ENCODE results near the gene MAPKAP1. TPM values are rescaled to one million over a fixed set of nuclear protein-coding genes. Genes with fewer than 3 reads are reported as not detected.
A peak's percentile ranks its signal among the peaks of the same experiment; 100 is the strongest.

Gene MAPKAP1
- total RNA-seq, 1 experiment from 2014 or later = 148 TPM

DNA sequence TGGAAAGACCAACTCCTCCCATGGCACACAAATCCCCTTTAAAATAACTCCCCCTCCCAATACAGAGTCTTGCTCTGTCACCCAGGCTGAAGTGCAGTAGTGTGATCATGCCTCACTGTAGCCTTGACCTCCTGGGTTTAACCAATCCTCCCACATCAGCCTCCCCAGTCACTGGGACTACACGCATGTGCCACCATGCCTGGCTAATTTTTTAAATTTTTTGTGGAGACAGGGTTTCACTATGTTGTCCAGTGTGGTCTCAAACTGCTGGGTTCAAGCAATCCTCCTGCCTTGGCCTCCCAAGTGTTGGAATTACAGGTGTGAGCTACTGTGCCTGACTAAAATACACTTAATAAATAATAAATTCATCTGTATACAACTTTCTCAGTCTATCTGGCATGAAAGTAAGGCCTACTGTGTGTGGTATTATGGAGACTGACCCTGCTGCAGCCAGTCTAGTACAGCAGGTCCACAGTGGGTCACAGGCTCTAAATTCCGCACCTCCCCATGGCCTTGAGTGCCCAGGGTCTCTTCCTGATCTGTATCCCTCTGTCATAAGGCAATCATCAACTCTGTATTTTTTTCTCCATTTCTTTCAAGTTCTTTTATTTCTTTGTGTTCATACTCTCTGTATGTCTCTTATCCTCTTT lies 169.4 kb downstream of the MAPKAP1 start:
- no peak for DNase-seq (ENCODE audit: low read depth)

DNA sequence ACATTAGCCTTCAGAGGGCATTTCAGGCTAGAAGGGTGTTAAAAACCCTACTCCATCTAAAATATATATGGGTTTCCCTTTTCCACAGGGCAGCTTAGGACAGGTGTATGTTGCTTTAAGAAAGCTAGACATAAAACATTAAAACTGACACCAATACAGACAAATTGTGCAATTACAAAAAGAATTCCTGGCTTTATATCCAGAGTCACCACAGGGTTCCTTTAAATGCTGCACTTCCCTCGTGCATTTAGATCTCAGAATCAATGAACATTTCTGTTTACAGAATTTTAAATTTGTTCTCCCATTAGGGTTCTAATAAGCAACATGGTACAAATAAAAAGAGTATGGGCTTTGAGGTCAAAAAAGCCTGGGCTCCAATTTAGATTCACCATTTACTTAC lies 170.2 kb downstream of the MAPKAP1 start:
- DNase-seq (ENCODE audit: low read depth) = no peak

DNA sequence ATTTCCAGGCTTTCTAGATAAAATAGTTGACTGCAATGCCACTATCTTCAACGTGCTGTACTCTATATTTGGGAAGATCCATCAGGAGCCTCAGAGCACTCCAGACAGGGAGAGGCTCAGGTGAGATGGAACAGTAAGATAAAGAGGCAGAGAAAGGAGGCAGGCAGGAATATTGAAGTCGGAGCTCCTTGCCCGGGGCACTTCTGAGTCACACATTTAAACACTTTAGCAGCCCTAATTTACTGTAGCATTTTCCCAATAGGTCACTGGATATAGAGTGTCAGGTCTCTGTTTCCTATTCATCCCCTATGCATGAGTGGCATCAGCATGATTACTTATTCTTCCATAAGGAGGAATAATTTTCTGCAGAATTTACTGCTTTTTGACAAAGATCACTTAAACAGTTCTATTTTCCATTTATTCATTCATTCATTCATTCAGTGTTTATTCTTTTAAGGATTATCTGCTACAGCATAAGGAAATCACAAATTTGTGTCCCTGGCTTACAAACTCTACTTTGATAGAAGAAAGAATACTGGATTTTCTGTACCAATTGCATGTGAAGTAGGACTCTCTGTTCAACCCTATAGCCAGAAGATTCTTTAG lies 170.7 kb downstream of the MAPKAP1 start:
- DNase-seq (ENCODE audit: low read depth) = no peak

DNA sequence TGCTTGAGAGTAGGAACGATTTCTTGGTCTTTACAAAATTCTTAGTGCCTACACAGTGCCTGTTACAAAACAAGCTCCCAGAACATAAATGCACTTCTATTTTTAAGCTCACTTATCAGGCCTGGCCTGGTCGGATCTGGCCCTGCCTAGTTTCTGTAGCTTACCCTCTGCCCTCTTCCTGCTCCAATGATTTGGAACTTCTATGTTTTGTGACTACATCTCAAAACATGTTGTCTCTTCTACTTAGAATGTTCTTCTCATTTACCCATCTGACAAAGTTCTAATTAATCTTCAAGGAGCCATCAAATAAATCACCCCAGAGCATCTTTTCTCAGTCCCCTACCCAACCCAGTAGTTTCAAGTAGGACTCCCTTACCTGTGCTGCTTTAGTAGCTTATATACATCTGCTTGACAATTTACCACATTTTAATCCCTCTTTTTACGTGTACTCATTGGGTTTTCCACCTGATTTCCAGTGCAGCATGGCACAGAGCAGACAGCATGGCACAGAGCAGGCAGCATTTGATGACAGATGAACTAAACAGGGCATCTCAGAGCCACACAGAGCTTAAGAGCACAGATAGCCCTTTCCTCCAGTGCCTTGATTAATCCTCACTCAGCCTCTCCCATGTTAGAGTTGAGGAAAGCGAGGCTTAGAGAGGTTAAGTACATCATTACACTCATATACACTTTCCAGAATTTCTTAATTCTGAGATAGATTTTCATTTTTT lies 171.9 kb downstream of the MAPKAP1 start:
- DNase-seq (ENCODE audit: low read depth) = no peak

DNA sequence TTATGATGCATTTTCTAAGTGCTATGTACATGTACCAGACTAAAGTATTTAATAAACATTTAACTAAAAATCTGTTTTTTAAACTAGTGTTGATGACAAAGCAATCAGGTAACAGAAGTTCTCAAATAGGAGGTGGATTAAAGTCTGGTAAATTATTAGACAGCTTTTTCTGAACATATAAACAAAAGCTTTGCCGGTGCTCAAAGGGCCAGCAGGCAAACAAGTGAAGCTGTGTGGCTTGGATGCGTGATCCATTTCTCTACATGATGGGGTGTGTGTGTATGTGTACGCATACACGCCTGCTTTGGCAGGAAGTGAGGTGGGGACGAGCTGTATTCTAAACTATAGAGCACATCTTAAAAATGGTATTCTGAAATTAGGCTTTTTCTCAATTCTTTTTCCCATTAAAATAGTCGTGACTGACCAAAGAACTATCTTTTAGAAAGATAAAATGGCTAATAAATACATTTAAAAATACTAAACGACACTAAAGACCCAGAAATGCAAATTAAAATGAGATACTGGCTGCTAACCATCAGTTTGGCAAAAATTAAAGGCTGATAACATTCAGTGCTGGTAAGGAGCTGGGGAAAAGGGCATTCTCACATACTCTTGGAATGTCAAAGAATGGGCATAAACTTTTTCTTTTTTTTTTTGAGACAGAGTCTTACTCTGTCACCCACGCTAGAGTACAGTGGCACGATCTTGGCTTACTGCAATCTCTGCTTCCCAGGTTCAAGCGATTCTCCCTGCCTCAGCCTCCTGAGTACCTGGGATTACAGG lies 174.0 kb downstream of the MAPKAP1 start:
- DNase-seq (ENCODE audit: low read depth) = no peak

DNA sequence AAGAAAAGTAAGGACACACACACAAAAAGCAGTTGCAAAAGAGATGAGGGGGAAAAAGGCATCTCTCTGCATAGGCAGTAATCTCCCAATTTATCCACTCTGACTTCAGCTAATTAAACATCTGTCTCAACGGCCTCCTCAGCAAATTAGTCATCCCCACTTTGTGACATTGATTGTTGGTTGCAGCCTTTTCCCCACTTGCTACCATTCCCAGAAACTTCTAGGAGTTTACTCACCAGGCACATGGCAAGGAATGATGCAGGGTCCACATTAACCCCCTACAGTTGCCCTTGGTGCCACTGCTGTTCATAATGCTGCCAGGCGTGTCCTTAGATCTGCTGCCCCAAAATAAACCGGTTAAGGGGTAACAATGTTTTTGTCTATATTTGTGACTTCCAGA lies 174.6 kb downstream of the MAPKAP1 start:
- peak; percentile 49 for DNase-seq (ENCODE audit: low read depth)

DNA sequence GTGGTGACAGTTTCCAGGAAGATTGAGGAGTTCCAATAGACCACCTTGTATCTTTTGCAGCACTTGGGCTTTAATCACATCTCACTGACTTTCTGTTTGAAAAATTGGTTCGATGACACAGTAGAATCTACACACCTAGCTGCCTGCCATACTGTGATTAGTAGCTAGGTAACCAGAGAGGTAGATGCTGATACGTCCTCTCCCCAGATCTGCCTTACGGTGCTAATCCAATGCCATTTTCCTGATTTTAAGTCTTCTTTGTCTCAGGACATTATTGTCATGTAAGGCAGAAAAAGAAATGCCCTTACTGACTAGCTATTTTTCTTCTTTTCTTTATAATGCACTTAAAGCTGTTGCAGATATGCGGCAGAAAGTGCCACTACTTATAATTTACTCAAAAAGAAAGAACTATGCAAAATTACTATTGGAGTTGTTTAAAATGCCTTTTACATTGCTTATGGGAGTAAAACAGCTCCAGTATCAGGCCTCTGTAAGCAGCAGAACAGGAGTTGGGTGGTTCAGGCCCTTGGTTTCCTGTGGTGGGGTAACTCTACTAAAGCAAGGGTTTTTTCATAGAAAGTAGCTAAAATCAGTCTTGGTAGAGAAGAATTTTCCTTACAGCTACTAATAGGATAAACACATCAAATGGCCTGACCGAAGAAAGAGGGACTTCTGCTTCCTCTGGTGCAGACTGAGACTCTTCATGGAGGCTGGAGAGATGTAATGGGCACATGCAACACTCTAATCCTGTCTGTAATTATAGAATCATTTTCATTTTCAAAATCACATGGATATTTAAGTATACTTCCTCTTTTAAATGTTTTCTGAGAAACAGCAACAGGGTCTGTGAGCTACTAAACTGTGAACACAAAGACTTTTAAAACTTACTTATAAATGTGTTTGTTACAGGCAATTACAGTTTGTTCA lies 177.2 kb downstream of the MAPKAP1 start:
- no peak for DNase-seq (ENCODE audit: low read depth)

DNA sequence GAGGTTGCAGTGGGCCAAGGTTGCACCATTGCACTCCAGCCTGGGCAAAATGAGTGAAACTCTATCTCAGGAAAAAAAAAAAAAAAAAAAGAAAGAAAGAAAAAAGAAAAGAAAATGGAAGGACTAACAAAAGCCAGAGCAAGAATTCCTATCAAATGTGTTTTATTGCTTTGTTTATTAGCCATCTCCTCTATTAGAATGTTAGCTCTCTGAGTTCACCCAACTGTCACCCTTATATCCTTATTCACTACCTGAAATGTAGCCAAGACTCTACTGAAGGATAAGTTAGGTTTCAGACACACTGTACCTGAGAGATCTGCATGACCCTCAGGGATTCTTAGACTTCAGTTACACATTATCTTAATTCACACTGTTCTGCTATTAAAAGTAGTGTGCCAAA lies 177.9 kb downstream of the MAPKAP1 start:
- no peak for DNase-seq (ENCODE audit: low read depth)

DNA sequence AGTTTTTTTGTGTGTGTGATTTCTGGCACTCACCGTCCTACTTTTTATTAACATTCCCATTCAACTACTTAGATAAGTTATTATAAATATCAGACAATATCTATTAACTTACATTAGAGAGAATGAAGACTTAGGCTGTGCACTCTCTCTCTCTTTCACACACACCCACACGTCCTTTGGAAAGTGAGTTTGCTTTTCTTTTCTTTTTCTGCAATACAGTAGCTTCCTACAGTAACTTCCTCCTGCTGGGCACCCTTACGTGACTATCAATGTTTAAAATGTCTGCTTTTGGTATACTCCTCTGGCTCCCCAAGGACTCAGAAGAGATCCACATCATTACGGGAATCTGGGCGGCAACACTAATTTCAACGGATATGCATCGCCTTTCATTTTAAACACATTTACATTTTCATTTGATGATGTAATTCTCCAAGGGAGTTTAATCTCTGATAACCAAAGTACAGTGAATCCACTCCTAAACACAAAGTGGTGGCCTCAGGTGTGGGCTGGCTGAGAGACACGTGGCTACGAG lies 179.5 kb downstream of the MAPKAP1 start:
- no peak for DNase-seq (ENCODE audit: low read depth)

DNA sequence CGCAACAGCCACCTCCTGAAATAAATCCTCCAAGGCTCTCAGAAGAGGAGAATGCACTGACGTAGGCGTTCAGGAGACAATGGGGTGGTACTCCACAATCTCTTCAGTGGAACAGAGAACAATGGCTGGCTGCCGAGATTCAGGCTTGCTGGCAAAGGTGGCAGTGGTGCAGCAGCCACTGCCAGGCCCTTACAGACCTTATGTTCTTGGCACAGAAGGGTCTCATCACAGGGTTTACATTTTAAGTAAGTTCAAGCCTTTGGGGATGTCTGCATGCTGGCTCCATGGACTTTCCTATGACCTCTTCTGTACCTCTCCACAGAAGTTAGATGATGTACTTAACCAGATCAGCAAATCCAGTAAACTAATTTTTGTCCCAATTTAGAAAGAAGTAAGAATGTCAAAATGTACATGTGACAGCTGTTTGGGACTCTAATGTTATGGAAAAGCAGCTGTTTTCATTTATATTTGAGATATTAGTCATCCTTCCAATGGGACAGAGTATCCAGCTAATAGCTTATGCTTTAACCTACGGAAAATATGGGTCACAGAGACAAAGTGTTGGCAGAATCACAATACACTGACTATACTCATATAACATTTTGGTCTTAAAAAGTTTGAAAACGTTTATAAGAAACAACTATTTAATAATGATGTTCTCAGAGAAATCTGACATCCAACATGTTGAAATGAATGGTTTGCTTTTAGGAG lies 180.9 kb downstream of the MAPKAP1 start:
- peak; percentile 74 for DNase-seq (ENCODE audit: low read depth)

DNA sequence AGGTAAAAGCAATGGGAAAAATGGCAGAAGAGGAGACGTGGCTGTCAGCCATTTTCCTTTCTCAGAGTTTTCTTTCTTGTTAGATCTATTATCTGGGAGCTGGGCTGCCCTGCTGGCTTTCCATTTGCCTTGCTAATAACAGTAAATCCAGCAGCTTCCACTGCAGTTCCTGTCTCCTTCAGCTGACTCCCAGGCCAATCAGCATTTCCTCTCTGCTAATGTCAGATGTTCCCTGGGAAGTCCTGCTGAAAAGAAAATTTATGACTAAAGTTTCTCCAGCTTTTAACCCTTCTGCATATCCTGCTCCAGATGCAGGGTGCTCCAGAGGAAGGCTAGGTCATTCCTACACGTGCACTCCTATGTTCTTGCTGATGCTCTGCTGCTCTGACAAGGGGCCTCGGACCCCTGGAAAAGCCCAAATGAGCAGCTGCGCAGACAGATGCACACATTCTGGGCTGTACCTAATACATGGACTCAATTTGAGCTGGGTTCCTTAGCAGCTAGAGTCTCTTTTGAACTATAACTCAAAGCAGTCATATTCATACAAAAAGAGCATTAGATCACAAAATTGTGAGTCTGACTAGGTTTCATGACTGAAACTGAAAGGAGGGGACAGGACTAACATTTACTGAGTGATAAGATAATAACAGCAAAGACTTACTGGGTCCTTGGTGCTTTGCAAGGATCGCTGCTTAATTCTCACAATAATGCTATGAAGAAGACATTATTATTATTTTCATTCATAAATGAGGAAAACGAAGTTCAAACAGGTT lies 182.2 kb downstream of the MAPKAP1 start:
- DNase-seq (ENCODE audit: low read depth) = peak; percentile 27

DNA sequence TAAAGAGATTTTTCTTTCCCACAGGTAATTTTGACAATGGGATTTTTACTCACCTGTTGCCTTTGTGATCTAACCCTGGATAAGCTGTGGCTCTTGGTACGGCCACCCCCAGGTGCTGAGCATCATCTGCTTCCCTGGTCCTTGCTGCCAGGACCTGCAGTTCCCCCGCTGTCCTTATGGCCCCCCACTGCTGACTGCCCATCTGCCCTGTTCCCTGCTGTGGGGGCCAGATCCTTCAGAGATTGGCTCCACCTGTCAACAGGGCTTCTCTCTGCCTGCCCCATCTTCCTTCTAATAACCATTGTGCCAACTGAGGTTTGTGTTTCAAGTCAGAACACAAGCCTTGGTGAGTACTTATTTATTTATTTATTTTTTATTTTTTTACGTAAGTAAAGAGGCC lies 183.3 kb downstream of the MAPKAP1 start:
- no peak for DNase-seq (ENCODE audit: low read depth)

DNA sequence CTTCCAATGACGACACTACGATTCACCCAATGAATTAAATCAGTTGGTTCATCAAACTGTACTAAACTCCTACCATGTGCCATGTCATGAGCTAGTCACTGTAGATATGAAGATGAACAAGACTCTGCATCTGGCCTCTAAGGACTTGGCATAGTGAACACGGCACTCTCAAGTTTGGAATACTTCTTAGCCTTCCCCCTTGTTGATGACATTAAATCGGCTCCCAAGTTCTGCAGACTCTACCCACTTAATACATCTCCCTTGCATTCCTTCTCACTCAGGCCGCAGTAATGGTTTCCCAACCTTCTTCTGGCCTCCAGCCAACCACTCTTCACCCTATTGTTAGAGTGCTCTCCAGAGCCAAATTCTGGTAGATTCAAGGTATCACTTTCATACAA lies 184.7 kb downstream of the MAPKAP1 start:
- DNase-seq (ENCODE audit: low read depth) = peak; percentile 73

DNA sequence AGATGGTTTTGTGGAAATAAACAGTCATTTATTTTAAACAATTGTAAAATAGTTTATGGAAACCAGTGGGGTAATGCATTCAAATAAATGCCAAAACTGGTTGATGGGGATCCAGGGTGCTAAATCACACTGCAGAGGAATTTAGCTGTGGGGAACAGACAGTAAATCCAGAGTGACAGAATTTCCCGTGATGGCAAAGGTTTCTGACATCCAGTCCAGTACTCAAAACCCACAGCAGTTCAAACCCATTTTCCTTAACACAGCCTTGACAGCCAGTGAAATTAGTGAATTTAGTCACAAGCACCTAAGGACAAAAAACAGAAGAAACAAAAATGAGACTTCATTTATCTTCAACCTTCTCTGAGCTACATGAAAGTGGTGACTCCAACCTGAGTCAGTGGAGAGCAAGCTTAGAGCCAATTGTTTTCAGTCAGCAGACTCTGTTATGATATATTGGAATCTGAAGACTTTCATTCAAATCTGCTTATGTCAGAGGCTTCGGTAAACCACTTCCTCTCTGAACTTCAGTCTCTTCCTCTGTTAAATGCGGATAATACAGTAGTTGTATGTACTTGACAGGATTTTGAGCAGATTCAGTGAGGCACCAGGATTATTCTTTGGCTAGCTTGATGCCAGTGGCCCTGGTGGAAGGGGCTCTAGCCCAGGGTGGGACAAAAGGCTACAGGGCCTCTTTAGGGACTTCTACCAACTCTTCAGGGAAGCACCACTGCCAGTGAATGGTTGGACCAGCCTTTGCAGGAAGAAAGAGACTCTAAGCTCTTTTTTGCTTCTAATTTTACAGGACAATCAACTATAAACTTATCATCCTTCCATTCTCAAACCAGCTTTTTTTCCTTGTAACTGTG lies 185.3 kb downstream of the MAPKAP1 start:
- peak; percentile 95 for DNase-seq (ENCODE audit: low read depth)

DNA sequence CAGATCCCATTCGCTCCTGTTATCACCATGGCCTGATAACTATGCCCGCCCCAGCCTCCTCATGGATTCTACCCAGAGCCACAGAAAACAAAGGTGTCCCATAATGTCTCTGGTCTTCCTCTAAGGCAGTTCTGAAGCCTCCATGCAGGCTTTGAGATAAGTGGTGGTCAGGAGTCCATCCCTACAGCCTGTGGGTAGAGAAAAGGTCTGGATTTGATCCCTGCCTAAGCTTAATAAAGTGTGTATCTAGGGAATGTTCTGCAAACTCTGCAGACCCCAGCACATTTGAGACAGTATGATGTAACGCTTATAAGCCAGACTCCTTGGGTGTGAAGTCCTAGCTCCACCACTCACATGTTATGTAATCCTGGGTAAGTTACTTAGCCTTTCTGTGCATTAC lies 187.3 kb downstream of the MAPKAP1 start:
- no peak for DNase-seq (ENCODE audit: low read depth)

DNA sequence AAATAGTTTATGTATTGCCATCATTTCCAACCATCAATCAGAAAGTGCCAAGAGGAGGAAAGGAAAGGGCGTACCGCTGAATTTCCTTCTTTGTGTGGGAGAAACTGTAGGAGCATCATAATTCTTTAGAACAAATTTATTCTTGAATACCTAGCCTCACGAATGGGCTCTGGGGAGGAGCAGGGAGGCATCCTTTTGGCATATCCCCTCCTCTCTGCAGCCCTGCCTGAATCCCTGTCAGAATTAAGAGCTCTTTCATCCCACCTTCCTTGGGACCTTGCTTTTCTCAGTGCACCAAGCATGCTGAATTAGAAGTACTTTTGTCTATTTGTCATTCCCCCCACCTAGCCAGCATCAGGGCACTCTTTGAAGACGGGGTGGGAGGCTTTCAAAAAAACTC lies 189.4 kb downstream of the MAPKAP1 start:
- DNase-seq (ENCODE audit: low read depth) = no peak

DNA sequence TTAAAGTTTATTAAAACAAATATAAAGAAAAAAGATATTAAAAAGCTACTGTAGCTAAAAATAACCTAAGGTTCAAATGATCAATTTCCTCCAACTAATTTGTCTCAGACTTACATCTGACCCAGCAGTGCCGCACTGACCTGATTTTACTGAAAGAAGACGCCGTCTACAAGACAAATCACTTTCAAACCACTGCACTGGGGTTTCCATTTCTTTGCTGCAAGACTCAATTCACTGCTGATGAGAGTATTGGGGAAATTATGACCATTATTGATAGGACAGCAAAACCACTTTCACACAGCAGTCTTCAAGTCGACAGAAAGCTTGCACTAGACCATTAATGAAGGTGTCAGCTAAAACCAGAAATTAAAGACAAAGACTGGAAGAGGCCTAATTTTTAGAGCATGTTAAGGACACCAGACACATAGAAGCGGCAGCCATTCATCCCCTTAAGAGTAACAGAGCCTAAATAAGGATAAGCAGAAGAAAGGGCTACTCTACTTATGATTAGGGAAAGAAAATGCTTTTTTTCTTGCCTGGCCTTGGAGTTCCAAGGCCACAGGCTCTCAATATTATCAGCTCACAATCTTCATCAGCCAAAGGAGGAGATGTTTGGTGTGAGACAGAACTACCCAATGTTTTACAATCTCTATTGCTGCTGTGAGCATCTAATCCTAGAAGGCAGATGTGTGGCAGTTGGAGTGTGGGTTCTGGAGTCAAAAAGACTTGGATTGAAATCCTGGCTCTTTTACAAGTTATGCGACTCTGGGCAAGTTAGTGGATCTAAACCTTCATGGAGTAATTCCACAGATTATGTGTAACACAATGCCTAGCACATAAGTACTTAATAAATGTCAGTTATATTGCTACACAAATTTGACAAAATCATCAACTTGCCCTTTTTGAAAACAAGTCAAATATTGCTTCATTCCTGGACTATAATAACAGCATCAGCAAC lies 190.7 kb downstream of the MAPKAP1 start:
- no peak for DNase-seq (ENCODE audit: low read depth)

Measured in LHCN-M2 (cell line).